Eye (tissue), 1 donor: Measurements from ENCODE around the gene ATOH8.

Experiments used
- DNase-seq: peaks from one replicate; pipeline ENCODE4 v3.0.0-alpha.2; 2015

Gene ATOH8

DNA sequence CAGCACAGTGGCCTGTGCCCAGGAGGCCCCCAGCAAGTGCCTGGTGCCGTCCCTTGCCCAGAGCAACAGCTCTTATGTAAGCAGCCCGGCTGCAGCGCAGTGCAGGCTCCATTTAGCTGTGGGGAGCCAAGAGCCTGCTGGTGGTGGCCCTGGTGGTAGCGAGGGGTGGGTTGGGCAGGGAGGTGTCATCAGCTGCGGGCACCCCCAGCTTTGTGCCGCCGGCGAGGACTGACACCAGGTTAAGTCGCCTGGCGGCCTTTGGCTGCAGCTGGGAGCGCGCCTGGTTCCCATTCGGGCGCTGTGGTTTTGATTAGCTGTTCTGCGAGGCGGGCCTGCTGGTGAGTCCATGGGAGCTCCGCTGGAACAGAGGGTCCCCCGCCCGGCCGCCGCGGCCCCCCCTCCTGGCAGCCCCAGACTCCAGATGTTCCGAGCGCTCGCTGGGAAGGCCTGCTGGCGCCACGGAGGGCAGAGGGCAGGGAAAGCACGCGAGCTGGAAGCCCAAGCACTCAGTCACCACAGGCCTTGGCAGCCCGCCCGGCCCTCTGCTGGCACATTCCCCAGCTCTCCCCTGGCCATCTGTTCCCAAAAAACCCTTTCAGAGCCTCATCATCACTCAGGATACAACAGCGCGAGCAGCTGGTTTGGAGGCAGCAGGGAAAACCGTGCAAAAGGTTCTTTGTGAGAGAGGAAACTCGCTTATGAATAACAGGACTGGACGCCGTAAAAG is 18.4 kb downstream of the ATOH8 start:
- peak; percentile 98 for DNase-seq

- DNase-seq, result no peak
Measured at GRCh38 chr2:85772841-85773491, 19.2 kb downstream of the ATOH8 start.

GRCh38 chr2:85773692-85774091 is 19.9 kb downstream of the ATOH8 start:
- DNase-seq, result no peak

DNA sequence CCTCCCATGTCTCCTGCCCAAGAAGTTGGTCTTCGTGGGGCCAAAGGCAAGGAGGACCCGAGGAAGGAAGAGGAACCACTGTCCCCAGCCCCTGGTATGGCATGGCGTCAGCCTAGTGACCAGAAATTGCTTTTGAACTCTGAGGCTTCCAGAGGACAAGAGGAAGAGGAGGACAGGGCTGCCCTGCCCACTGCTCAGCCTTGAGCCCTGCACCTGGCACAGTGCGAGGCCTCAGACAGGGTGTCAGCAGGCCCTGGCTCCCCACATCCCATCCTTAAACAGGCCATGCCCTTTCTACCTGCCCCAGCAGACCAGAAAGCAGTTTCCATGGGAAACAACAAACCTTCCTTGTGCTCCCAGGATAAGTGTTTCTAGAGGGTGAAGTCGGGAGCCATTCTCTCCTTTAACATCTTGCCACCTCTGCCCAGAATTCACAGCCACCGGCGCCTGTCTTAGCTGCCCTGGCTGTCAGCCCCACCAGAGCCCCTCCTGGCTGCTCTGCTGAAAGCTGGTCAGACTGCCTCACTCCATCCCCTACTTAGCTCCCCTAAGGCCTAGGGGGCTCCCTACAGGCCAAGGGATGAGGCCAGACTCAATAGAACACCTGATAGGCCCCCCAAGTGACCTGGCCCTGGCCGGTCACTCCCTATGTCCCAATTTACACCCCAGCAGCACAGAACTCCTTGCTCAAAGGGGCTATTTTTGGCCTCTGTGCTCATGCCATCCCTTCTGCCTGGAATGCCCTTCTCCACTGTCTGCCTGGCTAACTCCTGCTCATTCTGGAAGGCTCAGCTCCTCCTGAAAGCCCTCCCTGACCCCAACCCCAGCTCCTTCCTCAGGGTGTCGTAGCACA is 20.6 kb downstream of the ATOH8 start:
- DNase-seq, result no peak

DNA sequence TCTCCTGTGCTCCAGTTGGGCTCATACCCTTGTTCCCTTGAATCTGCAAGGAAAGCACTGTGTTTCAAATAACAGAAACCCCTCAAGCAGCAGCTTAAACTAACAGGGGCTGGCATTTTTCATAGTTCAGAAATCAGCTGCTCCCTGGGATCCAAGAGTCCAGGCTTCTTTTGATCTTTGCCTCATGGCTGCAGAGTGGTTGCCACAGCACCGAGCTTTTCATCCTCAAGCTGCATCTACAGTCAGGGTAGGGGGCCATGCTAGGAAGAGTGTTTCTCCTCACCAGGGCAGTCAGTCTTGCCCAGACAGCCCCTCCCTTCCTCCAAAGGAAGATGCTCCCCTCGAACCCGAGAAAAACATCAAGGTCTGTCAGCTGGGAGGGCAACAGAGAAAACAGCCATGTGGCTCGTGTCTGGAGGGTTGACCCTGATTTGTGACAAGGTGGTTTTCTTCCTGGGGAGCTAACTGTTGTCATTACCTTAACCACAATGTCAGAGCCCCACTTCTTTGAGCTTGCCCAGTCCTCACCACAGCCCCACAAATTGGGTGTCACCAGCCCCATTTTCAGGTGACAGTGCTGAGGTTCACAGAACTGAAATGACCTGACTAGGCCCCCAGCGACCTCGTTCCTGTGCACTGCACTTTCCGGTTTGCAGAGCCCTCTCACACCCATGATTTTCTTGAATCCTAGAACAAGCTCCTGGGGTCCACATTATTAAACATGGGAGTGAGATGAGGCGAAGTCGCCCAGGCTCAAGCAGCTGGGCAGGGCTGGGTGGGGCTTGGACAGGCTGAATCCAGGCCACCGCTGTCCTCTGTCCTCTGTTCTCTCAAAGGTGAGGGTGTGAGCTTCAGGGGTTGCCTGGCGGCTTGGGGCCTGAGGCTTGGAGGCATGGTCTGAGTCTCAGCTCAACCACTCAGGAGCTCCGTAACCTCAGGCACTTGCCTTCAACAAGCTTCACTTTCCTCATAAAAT is 21.9 kb downstream of the ATOH8 start:
- DNase-seq, result no peak

DNA sequence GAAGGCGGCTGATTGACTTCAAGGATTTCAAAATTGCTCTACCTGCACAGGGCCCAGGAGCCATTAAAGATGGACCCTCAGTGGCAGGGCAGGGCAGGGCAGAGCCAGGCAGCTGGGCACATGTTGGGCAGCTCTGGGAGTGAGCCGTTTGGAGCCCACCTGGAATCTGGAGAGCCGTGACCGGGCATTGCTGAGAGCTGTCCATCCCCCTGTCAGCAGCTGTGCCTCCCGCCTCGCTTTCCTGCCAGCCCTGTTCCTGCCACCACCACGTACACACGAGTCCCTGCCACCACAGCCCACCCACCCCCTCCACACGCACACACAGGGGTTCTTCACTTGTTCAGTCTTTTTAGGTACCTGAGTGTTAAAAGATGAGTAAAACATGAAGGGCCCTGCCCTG is 22.9 kb downstream of the ATOH8 start:
- no peak for DNase-seq

DNA sequence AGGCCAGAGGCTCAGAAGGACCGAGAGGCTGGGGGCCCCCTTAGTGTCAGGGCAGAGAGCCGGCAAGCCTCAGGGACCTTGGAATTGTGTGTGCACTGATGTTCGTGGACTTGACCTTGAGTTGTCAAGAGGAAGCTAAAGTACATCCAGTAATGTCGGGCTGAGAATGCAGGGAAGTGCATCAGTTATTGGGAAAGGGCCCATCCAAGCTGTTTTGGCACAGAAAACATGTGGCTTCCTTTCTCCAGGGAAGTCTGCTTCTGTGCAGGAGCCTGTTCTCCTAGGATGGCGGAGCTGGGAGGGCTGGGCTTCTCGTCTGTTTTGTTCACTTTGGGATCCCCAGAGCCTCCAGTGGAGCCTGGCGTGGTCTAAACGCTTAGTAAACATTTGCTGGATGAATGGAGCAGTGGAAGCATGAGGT is 23.7 kb downstream of the ATOH8 start:
- DNase-seq, result no peak

DNA sequence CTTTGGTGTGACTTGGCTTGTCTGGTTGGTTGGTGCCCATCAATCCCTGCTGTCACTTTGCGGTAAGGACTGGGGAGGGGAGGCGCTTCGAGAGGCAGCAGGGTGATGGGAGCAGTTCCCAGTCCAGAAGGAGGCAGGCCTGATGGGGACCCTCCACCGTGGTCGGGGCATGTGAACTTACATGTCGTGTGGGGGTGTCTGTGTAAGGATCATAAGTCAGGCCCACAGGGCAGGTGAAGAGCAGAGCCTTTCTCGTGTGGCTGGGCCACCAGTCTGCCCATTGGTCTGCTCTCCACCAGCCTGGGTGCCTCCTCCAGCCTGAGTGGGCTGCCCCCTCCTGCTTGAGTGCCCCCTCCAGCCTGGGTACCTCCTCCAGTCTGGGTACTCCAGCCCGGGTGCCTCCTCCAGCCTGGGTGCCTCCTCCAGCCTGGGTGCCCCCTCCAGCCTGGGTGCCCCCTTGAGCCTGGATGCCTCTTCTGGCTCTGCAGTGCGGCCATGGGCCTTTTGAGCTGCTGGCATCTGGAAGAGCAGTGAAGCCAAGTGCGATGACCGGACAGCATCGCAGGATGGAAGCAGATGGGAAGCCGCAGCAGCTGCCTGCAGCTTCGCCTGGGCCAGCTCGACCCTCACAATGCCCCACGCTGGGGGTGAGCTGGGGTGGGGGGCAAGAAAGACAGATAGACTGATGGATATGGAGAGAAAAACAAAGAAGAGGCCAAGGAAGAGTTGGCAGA is 25.0 kb downstream of the ATOH8 start:
- no peak for DNase-seq

DNA sequence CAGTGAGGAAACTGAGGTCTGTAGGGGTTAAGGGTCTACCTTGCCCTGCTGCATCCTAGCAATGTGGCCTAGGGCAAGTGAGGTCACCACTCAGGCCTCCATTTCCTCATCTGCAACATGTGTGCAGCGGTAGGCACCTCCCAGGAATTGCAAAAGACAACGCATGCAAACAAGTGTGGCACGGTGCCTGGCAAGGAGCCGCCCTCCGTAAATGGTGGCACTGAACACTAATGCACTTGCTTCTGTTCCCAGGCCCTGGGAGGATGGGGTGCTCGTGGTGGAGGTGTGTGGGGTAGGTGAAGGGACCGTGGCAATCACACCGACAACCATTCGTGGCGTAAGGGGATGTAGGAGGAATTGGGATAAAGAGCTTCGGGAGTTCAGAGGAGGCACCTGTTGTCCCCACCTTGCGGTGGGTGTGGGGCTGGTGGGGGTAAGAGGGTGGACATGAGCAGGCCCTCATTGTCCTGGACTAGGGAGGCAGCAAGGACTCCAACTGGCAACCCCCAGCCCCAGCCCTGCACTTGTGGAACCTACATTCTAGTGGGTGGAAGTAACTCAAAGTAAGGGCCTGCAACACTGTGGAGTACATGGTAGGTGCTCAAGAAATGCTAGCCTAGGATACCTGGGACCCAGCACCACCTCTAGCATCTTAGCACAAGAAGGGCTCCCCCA is 26.0 kb downstream of the ATOH8 start:
- DNase-seq, result no peak

DNA sequence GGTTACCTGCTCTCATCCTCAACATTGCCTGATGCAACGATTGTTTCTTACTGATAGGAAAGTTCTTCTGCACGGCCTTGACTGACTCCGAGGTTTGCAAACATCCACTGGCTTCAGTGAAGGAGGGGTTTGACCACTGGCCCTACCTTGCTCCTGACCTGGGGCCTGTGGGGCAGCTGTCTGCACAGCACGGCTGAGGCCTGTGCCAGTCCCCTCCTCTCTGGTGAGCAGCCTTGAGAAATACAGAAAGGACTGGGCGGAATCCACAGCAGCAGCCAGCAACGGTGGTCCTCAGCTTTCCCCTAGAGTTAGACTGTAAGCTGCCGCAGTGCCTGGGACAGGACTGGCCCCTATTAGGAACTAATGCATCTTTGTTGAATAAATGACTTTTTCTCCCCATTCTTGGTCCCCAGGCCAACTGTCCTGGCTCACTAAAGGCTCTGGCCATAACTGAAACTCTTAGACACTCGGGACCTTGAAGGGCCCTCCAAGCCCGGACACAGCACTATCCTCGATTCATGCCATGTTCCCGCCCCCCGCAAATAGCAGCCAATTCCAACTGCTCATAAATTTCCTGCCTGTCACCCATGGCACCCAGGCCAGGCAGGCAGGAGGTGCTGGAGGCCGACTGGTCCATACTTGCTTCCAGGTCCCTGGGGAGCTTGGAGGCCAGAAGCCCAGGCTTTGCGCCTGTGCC is 26.7 kb downstream of the ATOH8 start:
- no peak for DNase-seq

GRCh38 chr2:85781013-85781332 is 27.2 kb downstream of the ATOH8 start:
- DNase-seq, result no peak

DNA sequence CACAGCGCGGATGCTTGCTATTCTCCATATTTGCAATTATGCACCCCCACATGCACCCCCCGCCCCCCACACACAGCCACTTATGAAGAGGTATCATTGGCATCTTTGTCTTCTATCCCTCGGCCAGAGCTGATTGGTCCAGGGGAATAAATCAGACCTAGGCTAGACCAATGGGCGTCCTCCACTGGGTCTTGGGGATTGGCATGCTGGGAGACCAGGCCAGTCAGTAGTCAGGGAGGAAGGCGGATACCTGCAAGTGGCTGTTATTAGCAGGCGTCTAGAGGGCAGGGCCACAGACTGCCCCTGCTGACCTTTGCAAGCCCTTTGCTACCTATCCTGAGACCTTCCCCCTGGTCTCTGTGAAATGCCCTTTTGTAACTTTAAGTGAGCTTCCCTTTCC is 30.0 kb downstream of the ATOH8 start:
- DNase-seq, result no peak

DNA sequence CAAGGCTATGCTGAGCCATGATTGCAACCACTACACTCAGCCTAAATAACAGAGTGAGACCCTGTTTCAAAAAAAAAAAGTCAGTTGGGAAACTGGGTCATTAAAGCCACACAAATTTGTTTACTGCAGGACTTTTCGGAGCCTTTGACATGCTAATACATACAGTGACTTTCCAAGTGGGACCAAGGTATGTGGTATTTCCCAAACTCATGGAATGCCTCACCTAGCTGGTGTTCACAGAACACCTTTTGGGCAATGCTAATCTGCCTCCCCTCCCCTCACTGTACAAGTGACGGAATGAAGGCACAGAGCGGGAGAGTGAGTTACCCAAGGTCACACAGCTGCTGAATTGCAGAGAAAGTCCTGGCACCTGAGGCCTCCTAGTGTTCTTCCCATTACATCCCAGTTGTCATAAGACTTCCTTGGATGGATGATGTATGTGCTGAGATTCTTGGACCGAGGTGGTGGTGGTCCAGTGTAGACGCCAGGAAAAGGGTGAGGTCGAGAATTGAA is 30.7 kb downstream of the ATOH8 start:
- DNase-seq, result no peak

DNA sequence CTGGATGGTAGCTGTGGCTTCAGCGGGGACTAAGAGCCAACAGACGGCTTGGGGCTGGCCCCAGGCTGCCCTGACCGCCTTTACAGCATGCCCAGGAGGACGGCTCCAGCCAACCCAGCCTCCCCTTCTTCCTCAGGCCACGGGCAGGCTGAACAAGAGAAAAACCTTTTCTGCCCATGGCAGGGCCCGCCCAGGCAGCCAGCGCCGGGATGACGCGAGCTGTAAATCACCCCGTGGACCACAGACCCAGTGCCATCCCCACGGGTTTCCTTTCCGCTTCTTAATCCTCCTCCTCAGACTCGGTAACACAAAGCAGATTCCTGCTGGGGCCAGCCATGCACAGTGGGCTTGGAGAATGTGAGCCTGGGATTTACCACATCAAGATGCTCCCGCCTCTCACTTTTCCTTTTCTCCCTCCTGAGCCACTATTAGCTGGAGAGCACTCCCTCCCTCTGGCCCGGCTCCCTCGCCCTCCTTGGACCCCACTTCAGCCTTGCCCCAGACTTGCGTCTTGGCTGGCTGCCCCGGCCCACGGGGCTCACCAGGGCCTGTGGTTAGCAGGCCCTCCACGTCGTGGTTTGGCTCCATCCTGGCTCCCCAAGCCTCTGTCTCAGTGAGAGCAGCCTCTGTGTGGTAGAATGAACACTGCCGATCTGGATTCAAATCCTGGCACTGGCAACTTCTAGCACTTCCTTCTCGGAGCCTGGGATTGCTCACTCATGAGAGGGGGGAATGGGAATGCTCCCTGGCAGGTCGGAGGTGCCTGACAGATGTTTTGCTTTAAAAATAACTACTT is 31.4 kb downstream of the ATOH8 start:
- DNase-seq, result peak; percentile 78

GRCh38 chr2:85785871-85786270 is 32.1 kb downstream of the ATOH8 start:
- DNase-seq, result no peak

- no peak for DNase-seq
Measured at GRCh38 chr2:85786444-85786843, 32.7 kb downstream of the ATOH8 start.

- DNase-seq, result no peak
Measured at GRCh38 chr2:85786865-85787264, 33.1 kb downstream of the ATOH8 start.

DNA sequence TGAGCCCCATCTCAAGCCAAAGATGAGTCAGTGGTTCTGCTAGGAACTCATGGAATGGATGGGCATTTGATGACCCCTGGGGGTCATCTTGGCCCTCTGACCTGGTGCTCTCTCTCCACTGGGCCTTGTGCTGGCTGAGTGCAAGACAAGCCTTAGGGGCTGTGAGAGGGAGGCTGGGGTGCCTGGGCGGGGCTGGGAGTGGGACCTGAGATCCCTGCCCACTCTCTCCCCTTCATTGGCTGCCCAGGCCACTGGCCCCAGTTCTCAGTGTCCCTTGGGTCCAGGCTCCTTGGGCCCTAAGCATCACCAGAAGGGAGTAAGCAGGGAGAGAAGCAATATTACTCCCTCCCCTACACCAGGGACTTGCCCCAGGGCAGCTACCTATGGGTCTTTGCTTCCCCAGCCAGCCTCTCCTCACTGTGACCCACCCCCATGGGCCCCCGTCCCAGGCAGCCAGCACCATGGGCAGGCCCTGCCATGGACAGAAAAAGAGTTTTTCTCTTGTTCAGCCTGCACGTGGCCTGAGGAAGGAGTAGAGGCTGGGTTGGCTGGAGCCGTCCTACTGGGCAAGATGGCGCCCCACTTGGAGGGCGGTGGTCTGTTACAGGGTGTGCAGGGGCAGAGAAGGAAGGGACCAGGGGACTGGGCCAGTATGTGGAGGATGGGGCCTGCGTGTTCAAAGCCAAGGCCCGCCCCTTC is 33.6 kb downstream of the ATOH8 start:
- DNase-seq, result no peak

GRCh38 chr2:85787981-85788340 is 34.2 kb downstream of the ATOH8 start:
- DNase-seq, result no peak
